Activated T-cell treated with anti-CD3 and anti-CD28 coated beads for 1 hour (primary cell): Measurements from ENCODE around the gene PHYHD1.
A peak's percentile ranks its signal among the peaks of the same experiment; 100 is the strongest.

Experiments
- DNase-seq: peaks from one replicate; pipeline ENCODE4 v3.0.0-alpha.2; 2020; ENCODE audit warnings: low read depth

Gene PHYHD1

DNA sequence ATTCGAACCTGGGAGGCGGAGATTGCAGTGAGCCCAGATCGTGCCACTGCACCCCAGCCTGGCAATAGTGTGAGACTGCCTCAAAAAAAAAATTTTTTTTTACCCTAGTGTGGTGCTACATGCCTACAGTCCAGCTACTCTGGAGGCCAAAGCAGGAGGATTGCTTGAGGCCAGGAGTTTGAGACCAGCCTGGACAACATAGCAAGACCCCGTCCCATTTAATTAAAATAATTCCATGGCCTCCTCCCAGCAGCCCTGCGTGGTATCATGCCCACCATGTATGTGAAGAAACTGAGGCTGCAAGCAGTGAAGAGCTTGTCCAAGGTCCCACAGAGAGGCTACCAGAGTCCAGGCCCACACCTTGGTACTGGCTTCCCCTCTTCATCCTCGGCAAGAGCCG, 19.4 kb upstream of the PHYHD1 start:
- no peak for DNase-seq

DNA sequence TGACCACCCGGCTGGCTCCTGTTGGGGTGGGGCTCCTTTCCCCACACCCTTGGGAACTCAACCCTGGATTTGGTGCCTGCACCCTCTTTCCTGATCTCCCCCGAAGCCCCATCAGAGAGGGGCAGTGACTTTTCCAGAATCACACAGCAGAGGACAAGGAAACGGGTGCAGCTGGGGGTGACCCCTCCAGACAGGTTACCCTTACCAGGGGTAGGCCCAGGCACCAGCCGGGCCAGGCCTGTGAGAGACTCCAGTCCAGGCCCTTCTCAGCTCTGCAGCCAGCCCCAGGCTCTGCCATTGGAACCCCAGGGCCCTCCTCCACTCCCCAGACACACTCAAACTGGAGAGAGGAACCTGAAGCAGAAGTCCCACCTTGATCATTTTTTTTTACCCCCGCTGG, 19.0 kb upstream of the PHYHD1 start:
- no peak for DNase-seq

DNA sequence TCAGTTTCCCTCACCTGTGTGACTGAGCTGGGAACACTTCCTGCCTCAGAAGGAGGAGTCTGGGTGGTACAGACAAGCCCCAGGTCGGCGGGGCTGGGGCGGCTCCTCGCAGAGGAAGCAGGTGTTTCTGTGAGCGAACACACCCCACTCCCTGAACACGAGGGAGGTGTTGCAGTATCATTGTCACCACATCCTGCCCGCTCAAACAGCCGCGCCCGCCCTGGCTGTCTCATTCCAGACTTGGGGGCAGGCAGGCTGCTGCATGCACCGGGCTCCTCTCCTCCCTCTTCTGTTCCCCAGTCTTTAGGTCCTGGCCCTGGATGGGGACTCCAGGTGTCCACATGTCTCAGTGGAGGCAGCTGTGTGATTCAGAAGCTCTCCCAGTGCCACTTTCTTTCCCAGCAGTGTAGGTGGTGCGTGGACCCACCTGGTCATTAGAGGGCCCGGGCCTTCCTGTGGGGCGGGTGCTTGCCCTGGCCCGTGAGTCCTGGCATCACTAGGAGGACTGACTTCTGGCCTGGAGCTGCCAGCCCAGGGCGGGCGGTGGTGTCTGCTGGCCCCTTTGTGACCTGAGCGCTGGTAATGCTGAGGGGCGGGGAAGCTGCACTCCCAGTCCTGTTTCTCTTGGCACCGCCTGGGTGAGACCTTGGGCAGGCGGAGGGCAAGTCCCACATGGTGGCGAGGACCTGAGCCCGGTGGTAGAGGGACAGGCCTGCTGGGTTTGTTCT, 18.3 kb upstream of the PHYHD1 start:
- DNase-seq = peak; percentile 84

DNA sequence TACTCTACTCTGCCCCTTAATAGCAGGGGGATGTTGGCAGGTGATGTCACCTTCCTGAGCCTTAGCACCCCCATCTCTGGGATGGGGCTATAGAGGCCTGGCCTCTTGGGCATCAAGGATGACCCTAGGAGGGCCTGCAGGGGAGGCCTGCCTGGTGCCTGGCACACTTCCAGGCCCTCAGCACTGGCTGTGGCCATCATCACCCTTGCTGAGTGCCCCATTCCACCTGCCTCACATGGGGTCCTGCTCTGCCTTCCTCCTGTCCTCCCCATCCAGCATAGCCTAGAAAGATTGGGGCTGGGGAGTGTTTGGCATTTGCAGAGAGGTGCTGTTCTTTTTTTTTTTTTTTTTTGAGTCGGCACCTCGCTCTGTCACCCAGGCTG, 17.7 kb upstream of the PHYHD1 start:
- DNase-seq = no peak

DNA sequence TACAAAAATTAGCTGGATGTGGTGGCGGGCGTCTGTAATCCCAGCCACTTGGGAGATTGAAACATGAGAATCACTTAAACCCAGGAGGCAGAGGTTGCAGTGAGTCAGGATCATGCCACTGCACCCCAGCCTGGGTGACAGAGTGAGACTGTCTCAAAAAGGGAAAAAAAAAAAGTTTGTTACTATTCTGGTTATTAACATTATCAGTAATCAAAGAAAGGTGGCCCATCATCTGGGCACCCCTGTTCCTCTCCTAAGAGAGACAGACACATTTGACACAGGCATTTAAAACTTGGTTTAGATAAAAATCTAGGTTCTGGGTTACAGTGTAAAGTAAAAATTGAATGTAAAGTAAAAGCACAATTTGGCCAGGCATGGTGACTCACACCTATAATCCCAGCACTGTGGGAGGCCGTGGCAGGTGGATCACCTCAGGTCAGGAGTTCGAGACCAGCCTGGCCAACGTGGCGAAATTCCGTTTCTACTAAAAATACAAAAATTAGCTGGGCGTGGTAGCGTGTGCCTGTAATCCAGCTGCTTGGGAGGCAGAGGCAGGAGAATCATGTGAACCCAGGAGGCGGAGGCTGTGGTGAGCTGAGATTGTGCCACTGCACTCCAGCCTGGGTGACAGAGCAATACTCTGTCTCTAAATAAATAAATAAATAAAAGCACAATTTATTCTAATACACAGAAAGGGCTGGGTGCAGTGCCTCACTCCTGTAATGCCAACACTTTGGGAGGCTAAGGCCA, 16.7 kb upstream of the PHYHD1 start:
- DNase-seq = no peak

DNA sequence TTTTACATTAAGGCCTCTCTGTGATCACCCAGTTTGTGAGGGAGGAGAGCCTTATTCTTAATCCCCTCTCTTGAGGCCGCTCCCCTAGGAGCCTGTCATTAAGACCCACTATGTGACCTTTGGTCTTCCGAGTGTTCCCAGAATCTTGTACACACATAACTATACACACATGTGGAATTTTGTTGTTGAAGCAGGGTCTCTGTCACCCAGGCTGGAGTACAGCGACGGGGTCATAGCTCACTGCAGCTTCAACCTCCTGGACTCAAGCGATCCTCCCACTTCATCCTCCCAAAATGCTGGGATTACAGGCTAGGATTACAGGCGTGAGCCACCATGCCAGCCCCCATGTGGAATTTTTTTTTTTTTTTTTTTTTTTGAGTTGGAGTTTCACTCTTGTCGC, 14.8 kb upstream of the PHYHD1 start:
- DNase-seq = no peak

DNA sequence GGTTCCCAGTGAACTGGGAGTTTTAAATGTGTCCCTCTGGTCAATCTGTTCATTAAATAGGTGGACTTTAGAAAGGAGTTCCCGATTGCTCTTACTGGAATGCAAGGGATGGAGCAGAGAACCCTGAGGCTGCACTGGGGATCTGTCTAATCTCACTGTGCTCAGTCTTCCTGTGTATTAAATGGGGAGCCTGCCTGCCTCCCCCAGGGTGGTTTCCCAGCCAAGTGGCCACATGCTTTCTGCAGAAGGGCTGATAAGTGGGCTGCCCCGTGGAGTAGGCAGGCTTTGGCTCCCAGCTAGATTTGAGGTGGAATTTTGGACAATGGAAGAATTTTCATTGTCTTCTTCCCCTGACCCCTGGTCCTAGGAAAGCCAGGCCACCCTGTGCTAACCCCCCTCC, 14.0 kb upstream of the PHYHD1 start:
- no peak for DNase-seq

DNA sequence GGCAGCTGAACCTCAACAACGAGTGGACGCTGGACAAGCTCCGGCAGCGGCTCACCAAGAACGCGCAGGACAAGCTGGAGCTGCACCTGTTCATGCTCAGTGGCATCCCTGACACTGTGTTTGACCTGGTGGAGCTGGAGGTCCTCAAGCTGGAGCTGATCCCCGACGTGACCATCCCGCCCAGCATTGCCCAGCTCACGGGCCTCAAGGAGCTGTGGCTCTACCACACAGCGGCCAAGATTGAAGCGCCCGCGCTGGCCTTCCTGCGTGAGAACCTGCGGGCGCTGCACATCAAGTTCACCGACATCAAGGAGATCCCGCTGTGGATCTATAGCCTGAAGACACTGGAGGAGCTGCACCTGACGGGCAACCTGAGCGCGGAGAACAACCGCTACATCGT, 12.4 kb upstream of the PHYHD1 start:
- DNase-seq = no peak

DNA sequence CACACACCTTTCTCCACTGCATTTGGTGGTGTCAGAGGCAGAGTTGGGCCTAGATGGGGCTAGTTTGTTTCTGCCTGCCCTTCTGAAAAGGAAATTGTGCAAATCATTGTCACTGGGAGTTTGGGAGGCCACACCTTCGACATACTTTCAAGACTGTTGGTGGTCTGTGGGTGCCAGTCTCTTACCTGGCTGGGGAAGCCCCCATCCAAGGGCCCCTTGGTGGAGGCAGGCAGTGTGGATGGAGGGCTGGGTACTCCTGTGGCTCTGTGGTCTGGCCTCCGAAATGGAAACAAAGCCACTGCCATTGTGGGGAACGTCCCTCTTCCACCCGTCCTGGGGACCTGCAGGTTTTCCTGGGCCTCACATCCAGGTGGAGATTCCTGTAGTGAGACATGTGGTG, 10.9 kb upstream of the PHYHD1 start:
- DNase-seq = no peak

DNA sequence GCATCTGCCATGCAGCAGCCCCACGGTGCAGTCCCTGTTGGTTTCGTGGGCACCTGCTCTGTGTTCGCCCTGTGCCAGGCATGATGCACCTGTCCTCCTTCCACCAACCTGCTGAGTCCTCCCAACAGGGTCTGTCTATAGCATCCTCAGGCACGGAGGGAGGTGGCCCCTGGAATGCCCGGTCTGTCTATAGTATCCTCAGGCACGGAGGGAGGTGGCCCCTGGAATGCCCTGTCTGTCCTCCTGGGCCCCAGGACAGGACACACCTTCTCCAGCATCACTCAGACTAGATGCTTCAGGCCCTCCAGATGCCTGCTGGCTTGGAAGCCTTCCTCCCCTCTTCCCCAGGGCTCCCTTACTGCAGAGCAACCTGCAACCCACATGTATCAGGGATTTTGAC, 9.9 kb upstream of the PHYHD1 start:
- DNase-seq = no peak

DNA sequence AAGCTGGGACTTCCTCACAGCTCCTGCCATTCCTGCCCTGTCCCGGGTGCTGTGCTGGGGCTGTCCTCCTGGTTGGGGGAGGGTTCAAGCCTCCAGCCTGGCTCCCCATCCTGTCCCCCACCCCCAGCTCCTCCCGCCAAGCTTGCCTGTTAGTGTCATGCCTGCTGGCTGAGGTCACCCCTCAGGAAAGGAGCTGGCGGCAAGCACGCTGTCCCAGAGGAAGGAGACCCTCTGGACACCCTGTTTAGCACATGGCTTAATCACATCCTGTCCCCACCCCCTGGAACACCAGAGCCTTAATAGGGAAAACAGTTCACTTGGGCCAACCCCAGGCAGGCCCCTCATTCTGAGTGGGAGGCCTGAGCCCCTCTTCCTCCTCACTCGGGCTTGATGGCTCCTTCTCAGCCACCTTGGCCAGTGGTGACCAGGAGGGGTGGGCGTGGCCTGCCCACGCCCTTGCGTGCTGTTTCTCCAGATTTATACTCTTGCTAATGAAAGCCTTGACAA, 9.2 kb upstream of the PHYHD1 start:
- DNase-seq = no peak

DNA sequence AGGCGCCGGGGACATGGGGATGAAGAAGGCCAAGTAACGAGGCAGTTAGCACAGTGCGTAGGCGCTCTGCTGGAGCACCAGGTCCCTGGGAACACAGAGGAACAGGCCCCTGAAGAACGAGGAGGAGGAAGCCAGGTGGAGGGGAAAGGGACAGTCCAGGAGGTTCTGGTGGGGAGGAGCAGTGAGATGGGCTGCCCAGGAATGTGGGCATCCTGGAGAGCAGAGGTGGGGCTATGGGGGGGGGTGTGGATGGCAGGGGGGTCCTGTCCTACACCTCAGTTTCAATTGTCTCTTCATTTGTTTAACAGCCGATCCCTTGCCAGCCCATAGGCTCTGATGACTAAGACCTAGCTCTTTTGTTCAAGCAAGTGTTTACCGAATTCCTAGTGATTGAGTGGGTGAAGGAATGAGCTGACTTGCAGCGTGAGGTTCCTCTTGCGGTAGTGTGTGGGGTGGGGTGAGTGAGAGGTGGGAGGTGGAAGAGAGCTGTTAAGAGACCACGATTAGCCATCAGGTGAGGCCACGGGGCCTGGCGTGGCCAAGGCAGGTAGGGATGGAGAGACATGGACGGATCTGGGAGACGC, 8.4 kb upstream of the PHYHD1 start:
- no peak for DNase-seq

DNA sequence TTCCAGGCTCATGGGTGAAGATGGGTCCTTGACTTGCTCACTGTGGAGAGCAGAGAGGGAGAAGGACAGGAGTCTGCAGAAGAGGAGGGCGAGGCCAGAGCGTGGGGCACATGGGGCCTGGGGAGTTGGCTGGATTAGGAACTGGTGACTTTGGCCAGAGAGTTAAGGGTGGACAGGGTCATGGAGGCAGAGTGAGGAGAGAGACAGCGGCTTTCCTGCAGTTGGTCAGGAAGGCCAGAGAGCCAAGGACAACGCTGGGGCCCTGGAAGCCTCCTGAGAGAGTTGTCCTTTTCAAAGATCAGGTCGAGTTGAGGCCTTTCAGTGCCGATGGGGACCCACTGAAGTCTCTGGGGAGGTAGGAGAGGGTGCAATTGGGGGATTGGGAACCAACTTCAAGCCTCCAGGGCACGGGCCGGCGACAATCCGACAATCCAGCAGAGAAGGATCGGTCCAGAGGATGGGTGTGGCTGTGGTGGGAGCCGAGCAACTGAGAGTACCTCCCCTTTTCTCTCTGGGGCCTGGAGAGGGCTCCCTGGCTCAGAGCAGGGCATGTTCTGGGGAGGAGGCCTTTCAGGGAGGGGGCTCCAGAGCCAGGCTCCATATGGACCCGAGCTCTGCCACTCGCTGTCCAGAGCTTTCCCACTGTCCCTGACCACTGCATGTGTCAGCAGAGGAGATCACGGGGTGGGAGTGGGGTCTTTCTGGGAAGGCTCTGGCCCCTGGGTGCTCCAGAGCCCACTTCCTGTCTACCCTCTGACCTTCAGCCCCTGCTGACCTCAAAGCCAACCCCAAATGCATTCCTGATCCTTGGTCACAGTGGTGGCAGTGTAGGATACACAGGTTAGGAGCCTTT, 7.5 kb upstream of the PHYHD1 start:
- no peak for DNase-seq

DNA sequence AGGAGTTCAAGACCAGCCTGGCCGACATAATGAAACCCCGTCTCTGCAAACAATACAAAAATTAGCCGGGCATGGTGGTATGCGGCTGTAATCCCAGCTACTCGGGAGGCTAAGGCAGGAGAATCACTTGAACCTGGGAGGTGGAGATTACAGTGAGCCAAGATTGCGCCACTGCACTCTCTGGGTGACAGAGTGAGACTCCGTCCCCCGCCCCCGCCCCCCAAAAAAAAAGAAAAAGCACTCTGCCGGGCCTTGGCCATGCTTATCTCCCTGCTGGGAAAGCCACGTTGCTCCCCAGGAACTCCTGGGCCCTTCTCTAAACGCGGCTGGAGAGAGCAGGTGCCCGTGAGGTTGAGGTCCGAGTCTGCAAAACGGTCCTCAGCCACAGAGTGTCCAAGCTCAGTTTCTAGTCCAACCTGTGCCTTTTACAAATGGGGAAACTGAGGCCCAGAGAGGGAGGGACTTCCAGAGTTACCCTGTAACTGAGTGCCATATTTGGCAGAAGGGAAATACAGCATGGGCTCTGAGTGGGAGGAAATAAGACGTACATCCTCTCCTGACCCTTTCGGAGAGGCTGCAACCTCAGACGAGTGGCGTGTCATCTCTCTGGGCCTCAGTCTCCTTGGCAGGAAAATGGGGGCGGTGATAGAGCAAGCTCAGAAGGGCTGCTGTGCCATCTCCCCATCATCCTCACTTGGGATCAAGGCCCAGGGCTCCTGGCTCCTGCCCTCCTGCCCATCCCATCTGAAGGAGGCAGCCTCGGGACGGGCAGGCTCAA, 6.6 kb upstream of the PHYHD1 start:
- DNase-seq = no peak

DNA sequence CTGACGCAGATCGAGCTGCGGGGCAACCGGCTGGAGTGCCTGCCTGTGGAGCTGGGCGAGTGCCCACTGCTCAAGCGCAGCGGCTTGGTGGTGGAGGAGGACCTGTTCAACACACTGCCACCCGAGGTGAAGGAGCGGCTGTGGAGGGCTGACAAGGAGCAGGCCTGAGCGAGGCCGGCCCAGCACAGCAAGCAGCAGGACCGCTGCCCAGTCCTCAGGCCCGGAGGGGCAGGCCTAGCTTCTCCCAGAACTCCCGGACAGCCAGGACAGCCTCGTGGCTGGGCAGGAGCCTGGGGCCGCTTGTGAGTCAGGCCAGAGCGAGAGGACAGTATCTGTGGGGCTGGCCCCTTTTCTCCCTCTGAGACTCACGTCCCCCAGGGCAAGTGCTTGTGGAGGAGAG, 4.6 kb upstream of the PHYHD1 start:
- no peak for DNase-seq

DNA sequence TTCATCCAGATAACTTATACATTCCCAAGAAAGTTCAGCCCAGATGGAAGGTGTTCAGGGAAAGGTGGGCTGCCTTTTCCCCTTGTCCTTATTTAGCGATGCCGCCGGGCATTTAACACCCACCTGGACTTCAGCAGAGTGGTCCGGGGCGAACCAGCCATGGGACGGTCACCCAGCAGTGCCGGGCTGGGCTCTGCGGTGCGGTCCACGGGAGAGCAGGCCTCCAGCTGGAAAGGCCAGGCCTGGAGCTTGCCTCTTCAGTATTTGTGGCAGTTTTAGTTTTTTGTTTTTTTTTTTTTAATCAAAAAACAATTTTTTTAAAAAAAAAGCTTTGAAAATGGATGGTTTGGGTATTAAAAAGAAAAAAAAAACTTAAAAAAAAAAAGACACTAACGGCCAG, 4.0 kb upstream of the PHYHD1 start:
- DNase-seq = no peak

DNA sequence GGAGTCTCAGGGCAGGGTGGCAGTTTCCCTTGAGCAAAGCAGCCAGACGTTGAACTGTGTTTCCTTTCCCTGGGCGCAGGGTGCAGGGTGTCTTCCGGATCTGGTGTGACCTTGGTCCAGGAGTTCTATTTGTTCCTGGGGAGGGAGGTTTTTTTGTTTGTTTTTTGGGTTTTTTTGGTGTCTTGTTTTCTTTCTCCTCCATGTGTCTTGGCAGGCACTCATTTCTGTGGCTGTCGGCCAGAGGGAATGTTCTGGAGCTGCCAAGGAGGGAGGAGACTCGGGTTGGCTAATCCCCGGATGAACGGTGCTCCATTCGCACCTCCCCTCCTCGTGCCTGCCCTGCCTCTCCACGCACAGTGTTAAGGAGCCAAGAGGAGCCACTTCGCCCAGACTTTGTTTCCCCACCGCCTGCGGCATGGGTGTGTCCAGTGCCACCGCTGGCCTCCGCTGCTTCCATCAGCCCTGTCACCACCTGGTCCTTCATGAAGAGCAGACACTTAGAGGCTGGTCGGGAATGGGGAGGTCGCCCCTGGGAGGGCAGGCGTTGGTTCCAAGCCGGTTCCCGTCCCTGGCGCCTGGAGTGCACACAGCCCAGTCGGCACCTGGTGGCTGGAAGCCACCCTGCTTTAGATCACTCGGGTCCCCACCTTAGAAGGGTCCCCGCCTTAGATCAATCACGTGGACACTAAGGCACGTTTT, 3.5 kb upstream of the PHYHD1 start:
- DNase-seq = no peak

DNA sequence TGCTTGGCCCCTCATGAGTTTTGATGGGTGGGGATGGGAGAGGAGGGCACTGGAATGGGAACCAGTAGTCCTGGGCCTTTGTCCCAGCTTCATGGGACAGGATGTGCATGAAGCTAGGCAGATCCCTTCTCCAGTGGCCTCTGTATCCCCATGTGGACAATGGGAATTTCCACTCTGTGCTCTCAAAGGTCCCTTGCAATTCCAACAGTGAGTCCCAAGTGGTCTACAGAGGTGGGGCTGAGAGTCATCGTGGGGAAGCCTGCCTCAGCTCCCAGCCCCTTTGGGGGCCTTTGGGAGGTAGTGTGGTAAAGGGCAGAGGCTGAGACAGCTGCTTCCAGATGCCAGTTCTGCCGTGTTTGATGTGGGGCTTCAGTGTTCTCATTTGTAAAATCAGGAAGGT, 1.9 kb upstream of the PHYHD1 start:
- DNase-seq = no peak

DNA sequence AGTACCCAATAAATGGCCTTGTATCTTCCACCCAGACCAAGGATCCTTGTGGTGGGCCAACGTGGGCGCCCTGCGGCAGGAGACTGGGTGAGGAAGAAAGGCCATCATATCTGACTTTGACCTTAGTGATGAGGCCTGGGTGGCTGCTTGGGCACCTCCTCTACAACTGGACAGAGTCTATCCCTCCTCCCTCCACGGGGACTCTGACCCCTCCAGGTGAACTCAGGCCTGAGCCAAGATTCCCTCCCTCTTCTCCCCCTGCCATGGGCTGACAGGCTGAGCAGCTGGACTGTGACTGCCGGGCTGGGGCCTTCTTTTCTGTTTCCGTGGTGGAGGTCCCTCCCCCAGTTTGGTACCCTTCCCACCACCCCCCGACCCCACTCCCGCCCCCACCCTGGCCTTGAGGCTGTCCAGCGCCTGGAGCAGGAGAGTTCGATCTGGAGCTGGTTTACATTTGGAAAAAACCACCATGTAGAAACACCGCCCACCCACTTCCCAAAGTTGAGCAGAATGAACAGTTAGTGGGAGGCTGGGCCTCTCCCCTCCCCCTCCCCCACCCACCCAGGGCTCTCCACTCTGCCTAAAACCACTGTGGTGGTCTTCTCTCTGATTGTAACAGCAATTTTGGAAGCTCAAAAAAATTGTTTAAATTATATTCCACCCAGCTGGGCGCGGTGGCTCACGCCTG, 1.2 kb upstream of the PHYHD1 start:
- no peak for DNase-seq
